Smooth muscle cell (in vitro differentiated cells): Measurements from ENCODE around the gene CFAP58. TPM values are rescaled to one million over a fixed set of nuclear protein-coding genes. Genes with fewer than 3 reads are reported as not detected.

Experiments used
- DNase-seq: peaks from one replicate; lab custom pipeline; 2025; ENCODE audit not compliant: unreplicated experiment; lab: John Stamatoyannopoulos, UW
- H2AFZ ChIP-seq: fragments of 200-600 bp; sonication (generic); 2 replicates; pipeline ENCODE4 v1.6.0; 2016; ENCODE audit warnings: antibody characterized with exemption, low read depth, mild to moderate bottlenecking
- H3F3A ChIP-seq: fragments of 200-600 bp; sonication (generic); 2 replicates; pipeline ENCODE4 v1.6.0; 2017; ENCODE audit warnings: antibody characterized with exemption, low read depth
- H3K27ac ChIP-seq: fragments of 200-600 bp; sonication (generic); 2 replicates; pipeline ENCODE4 v1.5.1; 2016; ENCODE audit warnings: low read depth, mild to moderate bottlenecking
- H3K27me3 ChIP-seq: fragments of 200-600 bp; sonication (generic); 2 replicates; pipeline ENCODE4 v1.6.1; 2016; ENCODE audit warnings: low read depth, mild to moderate bottlenecking
- H3K36me3 ChIP-seq: fragments of 200-600 bp; sonication (generic); 2 replicates; pipeline ENCODE4 v1.5.1; 2016; ENCODE audit warnings: low read depth
- H3K4me1 ChIP-seq: fragments of 200-600 bp; sonication (generic); 2 replicates; pipeline ENCODE4 v1.5.1; 2016; ENCODE audit warnings: low read depth
- H3K4me2 ChIP-seq: fragments of 200-600 bp; sonication (generic); 2 replicates; pipeline ENCODE4 v1.6.0; 2016; ENCODE audit warnings: mild to moderate bottlenecking
- H3K4me3 ChIP-seq: fragments of 200-600 bp; sonication (generic); 2 replicates; pipeline ENCODE4 v1.5.1; 2016; ENCODE audit warnings: mild to moderate bottlenecking
- H3K79me2 ChIP-seq: fragments of 200-600 bp; sonication (generic); 2 replicates; pipeline ENCODE4 v1.6.0; 2016; ENCODE audit warnings: low read depth, mild to moderate bottlenecking
- H3K9ac ChIP-seq: fragments of 200-600 bp; sonication (generic); 2 replicates; pipeline ENCODE4 v1.6.0; 2016; ENCODE audit warnings: low read depth
- H3K9me3 ChIP-seq: fragments of 200-600 bp; sonication (generic); replicated peaks from 2 replicates; pipeline ENCODE4 v1.5.1; 2016; ENCODE audit warnings: low read depth
- H4K20me1 ChIP-seq: fragments of 200-600 bp; sonication (generic); 2 replicates; pipeline ENCODE4 v1.6.0; 2016; ENCODE audit warnings: low read depth
- WGBS: methylation state at CpG from one replicate; pipeline ENCODE4 v1.1.7; 2016; ENCODE audit warnings: low lambda C conversion rate; 5-methylcytosine and 5-hydroxymethylcytosine counted together
- polyA plus RNA-seq: library from polyadenylated mRNA; unstranded; fragments of >200 nt; fragmentation: Nextera tagmentation; extraction: Ambion mirVana; gene quantifications from 2 replicates; pipeline ENCODE4 v1.2.1, GENCODE V29; 2016
- total RNA-seq: library from RNA; depleted of rRNA; stranded (reverse); fragments of >200 nt; gene quantifications from 2 replicates; pipeline ENCODE4 v1.2.3, GENCODE V29; 2014
- TF ChIP-seq, protein P1 (sequence below): fragments of 200-600 bp; sonication (generic); IDR thresholded peaks from 2 replicates; pipeline ENCODE4 v1.5.1; 2017; ENCODE audit warnings: borderline replicate concordance, mild to moderate bottlenecking, antibody characterized with exemption; ENCODE audit not compliant: insufficient read depth, poor library complexity, severe bottlenecking

The CFAP58 gene
- total and polyA plus RNA-seq, 2 experiments from 2014 or later, result 0.39 to 0.54 TPM

- peaks cover 21% of the 10 kb centered on the region for H3K27me3 ChIP-seq
- 78% methylated on average over 8 of the region's 8 CpGs for WGBS
- no peaks in the 10 kb centered on the region for H3F3A ChIP-seq
- H3K36me3 ChIP-seq, result no peaks in the 10 kb centered on the region
- no peaks in the 10 kb centered on the region for H3K9me3 ChIP-seq
- H2AFZ ChIP-seq, result no peak overlapping the region
- no peak for DNase-seq
- no peak overlapping the region for H3K4me2 ChIP-seq
- no peaks in the 10 kb centered on the region for H4K20me1 ChIP-seq
- no peaks in the 10 kb centered on the region for H3K4me1 ChIP-seq
- H3K79me2 ChIP-seq, result no peaks in the 10 kb centered on the region
- no peak overlapping the region for H3K9ac ChIP-seq
- TF ChIP-seq, protein P1, sequence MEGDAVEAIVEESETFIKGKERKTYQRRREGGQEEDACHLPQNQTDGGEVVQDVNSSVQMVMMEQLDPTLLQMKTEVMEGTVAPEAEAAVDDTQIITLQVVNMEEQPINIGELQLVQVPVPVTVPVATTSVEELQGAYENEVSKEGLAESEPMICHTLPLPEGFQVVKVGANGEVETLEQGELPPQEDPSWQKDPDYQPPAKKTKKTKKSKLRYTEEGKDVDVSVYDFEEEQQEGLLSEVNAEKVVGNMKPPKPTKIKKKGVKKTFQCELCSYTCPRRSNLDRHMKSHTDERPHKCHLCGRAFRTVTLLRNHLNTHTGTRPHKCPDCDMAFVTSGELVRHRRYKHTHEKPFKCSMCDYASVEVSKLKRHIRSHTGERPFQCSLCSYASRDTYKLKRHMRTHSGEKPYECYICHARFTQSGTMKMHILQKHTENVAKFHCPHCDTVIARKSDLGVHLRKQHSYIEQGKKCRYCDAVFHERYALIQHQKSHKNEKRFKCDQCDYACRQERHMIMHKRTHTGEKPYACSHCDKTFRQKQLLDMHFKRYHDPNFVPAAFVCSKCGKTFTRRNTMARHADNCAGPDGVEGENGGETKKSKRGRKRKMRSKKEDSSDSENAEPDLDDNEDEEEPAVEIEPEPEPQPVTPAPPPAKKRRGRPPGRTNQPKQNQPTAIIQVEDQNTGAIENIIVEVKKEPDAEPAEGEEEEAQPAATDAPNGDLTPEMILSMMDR, result no peak
- no peak overlapping the region for H3K4me3 ChIP-seq
- no peak overlapping the region for H3K27ac ChIP-seq
Observed at GRCh38 chr10:104403636-104404035, 50.0 kb downstream of the CFAP58 start.

DNA sequence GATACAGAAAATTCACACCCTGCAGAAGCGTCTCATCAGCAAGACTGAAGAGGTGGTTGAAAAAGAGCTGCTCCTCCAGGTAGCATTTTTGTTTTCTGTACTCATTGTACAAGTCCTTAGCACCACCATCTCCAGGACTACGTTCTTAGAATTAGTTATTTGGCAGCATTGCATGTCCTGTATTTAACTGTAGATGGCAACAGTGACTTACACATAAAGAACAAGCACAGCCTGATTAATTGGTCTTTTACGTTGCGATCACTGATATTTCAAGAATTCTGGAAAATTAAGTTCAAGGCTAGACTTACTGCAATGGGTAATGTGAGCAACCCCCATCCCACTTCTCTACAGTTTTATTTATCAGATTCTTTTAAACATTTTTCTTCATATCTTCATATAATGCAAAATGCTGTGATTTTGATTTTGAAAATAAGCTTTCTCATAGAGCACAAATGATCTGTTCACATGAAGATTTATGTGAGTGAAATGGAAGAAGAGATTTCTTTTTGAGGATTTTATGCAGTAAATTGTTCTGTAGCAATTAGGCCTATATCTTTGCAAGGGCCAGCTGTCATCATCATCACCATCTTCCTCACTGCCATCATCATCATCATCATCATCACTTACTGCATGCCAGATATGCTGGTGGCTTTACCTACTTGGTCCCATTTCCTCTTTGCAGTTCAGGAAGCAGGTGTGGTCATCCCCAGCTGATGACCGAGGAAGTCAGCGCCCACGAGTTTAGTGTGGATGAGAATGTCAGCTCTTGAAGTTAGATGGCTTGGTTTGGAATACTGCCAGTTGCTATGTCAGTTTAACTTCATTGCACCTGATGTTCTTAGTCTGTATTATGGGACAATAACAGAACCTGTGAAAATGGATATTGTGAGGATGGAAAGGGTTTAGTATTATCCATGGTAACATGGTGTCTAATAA is 53.4 kb downstream of the CFAP58 start:
- H3K4me2 ChIP-seq, result no peak overlapping the region
- H3K4me1 ChIP-seq, result no peaks in the 10 kb centered on the region
- H3K9ac ChIP-seq, result no peak overlapping the region
- WGBS, result 58% methylated on average over 7 of the region's 7 CpGs
- H2AFZ ChIP-seq, result no peak overlapping the region
- no peaks in the 10 kb centered on the region for H3F3A ChIP-seq
- no peaks in the 10 kb centered on the region for H3K79me2 ChIP-seq
- no peak overlapping the region for H3K27ac ChIP-seq
- no peak overlapping the region for H3K4me3 ChIP-seq
- no peaks in the 10 kb centered on the region for H3K36me3 ChIP-seq
- no peaks in the 10 kb centered on the region for H4K20me1 ChIP-seq
- no peak for DNase-seq
- TF ChIP-seq, protein P1, result peak; percentile 75
- no peaks in the 10 kb centered on the region for H3K9me3 ChIP-seq
- H3K27me3 ChIP-seq, result peaks cover 14% of the 10 kb centered on the region

DNA sequence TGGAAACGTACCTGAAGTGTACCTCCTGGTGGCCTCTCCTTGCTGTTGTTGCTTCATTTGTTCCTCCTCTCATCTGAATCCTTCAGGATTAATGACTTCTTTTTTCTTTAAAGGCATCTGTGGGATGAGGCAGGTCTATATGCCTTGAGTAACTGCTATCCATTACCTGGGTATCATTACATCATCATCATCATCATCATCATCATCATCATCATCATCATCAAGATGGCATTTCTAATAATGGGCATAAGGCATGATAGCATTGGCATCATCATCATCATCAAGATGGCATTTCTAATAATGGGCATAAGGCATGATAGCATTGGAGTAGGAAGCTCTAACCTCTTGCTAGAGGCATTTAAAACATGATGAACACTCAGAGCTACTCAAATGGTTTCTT is 59.9 kb downstream of the CFAP58 start:
- H4K20me1 ChIP-seq, result no peaks in the 10 kb centered on the region
- no peak overlapping the region for H3K27ac ChIP-seq
- H3K79me2 ChIP-seq, result no peaks in the 10 kb centered on the region
- H3K36me3 ChIP-seq, result no peaks in the 10 kb centered on the region
- no peaks in the 10 kb centered on the region for H3K27me3 ChIP-seq
- no peak overlapping the region for H3K9ac ChIP-seq
- 88% methylated on average over 1 of the region's 1 CpG for WGBS
- no peak overlapping the region for H3K4me2 ChIP-seq
- H2AFZ ChIP-seq, result no peak overlapping the region
- H3K4me3 ChIP-seq, result no peak overlapping the region
- no peaks in the 10 kb centered on the region for H3F3A ChIP-seq
- H3K4me1 ChIP-seq, result no peaks in the 10 kb centered on the region
- TF ChIP-seq, protein P1, result no peak
- no peak for DNase-seq
- H3K9me3 ChIP-seq, result no peaks in the 10 kb centered on the region
